KMS-11 (cell line): Measurements from ENCODE around the gene ZNF70.
A peak's percentile ranks its signal among the peaks of the same experiment; 100 is the strongest.

Experiments used
- H2AFZ ChIP-seq: fragments of 200-600 bp; sonication (generic); 2 replicates; pipeline ENCODE4 v1.6.1; 2016; ENCODE audit warnings: antibody characterized with exemption, mixed run types, low read depth
- H3K27ac ChIP-seq: fragments of 200-600 bp; sonication (generic); 2 replicates; pipeline ENCODE4 v1.6.1; 2016; ENCODE audit warnings: mild to moderate bottlenecking, mixed run types
- H3K27me3 ChIP-seq: fragments of 200-600 bp; sonication (generic); 2 replicates; pipeline ENCODE4 v1.6.1; 2017; ENCODE audit warnings: mild to moderate bottlenecking, low read depth, mixed run types, moderate library complexity; ENCODE audit not compliant: insufficient read depth
- H3K36me3 ChIP-seq: fragments of 200-600 bp; sonication (generic); 2 replicates; pipeline ENCODE4 v1.6.1; 2017; ENCODE audit warnings: mild to moderate bottlenecking, mixed run types; ENCODE audit not compliant: insufficient read depth
- H3K4me1 ChIP-seq: fragments of 200-600 bp; sonication (generic); 2 replicates; pipeline ENCODE4 v1.6.1; 2016; ENCODE audit warnings: mild to moderate bottlenecking, low read depth, mixed run types; ENCODE audit not compliant: poor library complexity, severe bottlenecking
- H3K4me2 ChIP-seq: fragments of 200-600 bp; sonication (generic); 2 replicates; pipeline ENCODE4 v1.7.0; 2016; ENCODE audit warnings: mild to moderate bottlenecking, mixed run types
- H3K4me3 ChIP-seq: fragments of 200-600 bp; sonication (generic); IDR thresholded peaks from 2 replicates; pipeline ENCODE4 v1.6.1; 2017; ENCODE audit warnings: low read depth, low read length, mixed read lengths; ENCODE audit not compliant: insufficient read depth
- H3K79me2 ChIP-seq: fragments of 200-600 bp; sonication (generic); 2 replicates; pipeline ENCODE4 v1.6.1; 2016; ENCODE audit warnings: low read depth, mixed run types; ENCODE audit not compliant: insufficient read depth
- H3K9ac ChIP-seq: fragments of 200-600 bp; sonication (generic); 2 replicates; pipeline ENCODE4 v1.6.1; 2016; ENCODE audit warnings: mild to moderate bottlenecking, mixed run types
- H4K20me1 ChIP-seq: fragments of 200-600 bp; sonication (generic); 2 replicates; pipeline ENCODE4 v1.6.1; 2016; ENCODE audit warnings: mild to moderate bottlenecking, mixed run types; ENCODE audit not compliant: insufficient read depth
- TF ChIP-seq, protein P1 (sequence below): fragments of 200-600 bp; sonication (generic); conservative IDR thresholded peaks from 2 replicates; pipeline ENCODE4 v1.6.1; 2017; ENCODE audit warnings: low read depth, mild to moderate bottlenecking, antibody characterized with exemption, low read length, moderate library complexity, mixed read lengths

Gene ZNF70

GRCh38 chr22:23790819-23791737, 40.2 kb upstream of the ZNF70 start:
- TF ChIP-seq, protein P1, sequence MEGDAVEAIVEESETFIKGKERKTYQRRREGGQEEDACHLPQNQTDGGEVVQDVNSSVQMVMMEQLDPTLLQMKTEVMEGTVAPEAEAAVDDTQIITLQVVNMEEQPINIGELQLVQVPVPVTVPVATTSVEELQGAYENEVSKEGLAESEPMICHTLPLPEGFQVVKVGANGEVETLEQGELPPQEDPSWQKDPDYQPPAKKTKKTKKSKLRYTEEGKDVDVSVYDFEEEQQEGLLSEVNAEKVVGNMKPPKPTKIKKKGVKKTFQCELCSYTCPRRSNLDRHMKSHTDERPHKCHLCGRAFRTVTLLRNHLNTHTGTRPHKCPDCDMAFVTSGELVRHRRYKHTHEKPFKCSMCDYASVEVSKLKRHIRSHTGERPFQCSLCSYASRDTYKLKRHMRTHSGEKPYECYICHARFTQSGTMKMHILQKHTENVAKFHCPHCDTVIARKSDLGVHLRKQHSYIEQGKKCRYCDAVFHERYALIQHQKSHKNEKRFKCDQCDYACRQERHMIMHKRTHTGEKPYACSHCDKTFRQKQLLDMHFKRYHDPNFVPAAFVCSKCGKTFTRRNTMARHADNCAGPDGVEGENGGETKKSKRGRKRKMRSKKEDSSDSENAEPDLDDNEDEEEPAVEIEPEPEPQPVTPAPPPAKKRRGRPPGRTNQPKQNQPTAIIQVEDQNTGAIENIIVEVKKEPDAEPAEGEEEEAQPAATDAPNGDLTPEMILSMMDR, result no peak
- H3K36me3 ChIP-seq, result peaks cover 3% of the 10 kb centered on the region; the same call in 1 of the 2 replicates
- peaks cover 21% of the 10 kb centered on the region for H4K20me1 ChIP-seq
- H3K27ac ChIP-seq, result no peak overlapping the region
- H3K27me3 ChIP-seq, result no peaks in the 10 kb centered on the region
- no peak overlapping the region for H3K4me3 ChIP-seq
- no peak overlapping the region for H3K9ac ChIP-seq
- H2AFZ ChIP-seq, result no peak overlapping the region
- peaks cover 52% of the 10 kb centered on the region for H3K79me2 ChIP-seq
- no peak overlapping the region for H3K4me2 ChIP-seq
- peaks cover 34% of the 10 kb centered on the region for H3K4me1 ChIP-seq

DNA sequence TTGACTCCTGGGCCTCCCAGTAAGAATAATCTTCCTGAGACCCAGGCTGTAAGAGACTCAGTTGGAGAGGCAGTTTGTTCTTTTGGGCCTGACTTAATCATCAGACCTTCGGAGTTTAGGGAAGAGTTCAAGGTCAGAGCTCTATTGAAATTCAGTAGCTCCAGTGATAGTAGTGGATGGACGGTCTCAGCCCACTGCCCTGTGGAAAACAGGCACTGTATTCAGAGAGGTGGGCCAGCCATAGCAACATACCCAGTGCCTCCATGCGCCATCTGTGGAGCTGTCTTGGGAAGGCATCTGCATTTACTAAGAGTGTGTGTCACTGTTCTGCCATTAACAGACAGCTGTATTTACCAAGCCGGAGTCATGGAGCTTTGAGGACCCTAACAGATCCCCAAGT, 38.7 kb upstream of the ZNF70 start:
- H4K20me1 ChIP-seq, result peaks cover 21% of the 10 kb centered on the region
- H3K27ac ChIP-seq, result no peak overlapping the region
- peaks cover 43% of the 10 kb centered on the region for H3K4me1 ChIP-seq
- peaks cover 52% of the 10 kb centered on the region for H3K79me2 ChIP-seq
- H3K27me3 ChIP-seq, result no peaks in the 10 kb centered on the region
- H3K9ac ChIP-seq, result no peak overlapping the region
- TF ChIP-seq, protein P1, result no peak
- H3K36me3 ChIP-seq, result peaks cover 3% of the 10 kb centered on the region; the same call in 1 of the 2 replicates
- no peak overlapping the region for H3K4me2 ChIP-seq
- no peak overlapping the region for H3K4me3 ChIP-seq
- no peak overlapping the region for H2AFZ ChIP-seq

- TF ChIP-seq, protein P1, result no peak
- H3K4me2 ChIP-seq, result peak overlapping the region; percentile 97
- H3K4me1 ChIP-seq, result peaks cover 48% of the 10 kb centered on the region
- H2AFZ ChIP-seq, result no peak overlapping the region
- no peak overlapping the region for H3K27ac ChIP-seq
- H3K36me3 ChIP-seq, result peaks cover 2% of the 10 kb centered on the region; the same call in 1 of the 2 replicates
- no peak overlapping the region for H3K9ac ChIP-seq
- peaks cover 21% of the 10 kb centered on the region for H4K20me1 ChIP-seq
- peaks cover 52% of the 10 kb centered on the region for H3K79me2 ChIP-seq
- H3K27me3 ChIP-seq, result no peaks in the 10 kb centered on the region
- H3K4me3 ChIP-seq, result no peak overlapping the region
These were observed 38.2 kb upstream of the ZNF70 start for GRCh38 chr22:23789121-23789520.

DNA sequence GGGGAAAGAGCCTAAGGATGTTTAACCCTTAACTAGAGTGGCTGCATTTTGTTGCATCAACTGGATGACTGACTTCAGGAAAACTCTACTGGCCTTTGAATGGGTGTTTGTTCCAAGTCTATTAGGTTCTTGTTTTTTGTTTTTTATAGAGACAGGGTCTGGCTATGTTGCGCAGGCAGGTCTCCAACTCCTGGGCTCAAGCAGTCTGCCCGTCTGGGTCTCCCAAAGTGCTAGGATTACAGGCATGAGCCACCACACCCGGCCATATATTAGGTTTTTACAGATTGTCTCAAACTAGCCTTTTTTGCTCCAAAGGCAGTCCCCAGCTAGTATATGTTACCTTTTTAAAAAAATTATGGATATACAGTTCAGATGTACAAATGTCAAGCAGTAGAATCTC, 37.0 kb upstream of the ZNF70 start:
- H4K20me1 ChIP-seq, result peaks cover 21% of the 10 kb centered on the region

More for the DNA sequence above, 37.0 kb upstream of the ZNF70 start:
- Histone ChIP-seq H3K79me2 (peaks cover 52% of the 10 kb centered on the region), H3K9ac (peak overlapping the region; percentile 96; the same call in 1 of the 2 replicates), H2AFZ (no peak overlapping the region), H3K4me3 (peak overlapping the region; percentile 61), H3K27me3 (no peaks in the 10 kb centered on the region), H3K4me1 (peaks cover 50% of the 10 kb centered on the region), H3K4me2 (peak overlapping the region; percentile 97), H3K27ac (peak overlapping the region; percentile 98; the same call in 1 of the 2 replicates), H3K36me3 (no peaks in the 10 kb centered on the region)
- TF ChIP-seq, protein P1, result no peak
